ENCODE data around the gene MNT. TPM values are rescaled to one million over a fixed set of nuclear protein-coding genes. Genes with fewer than 3 reads are reported as not detected.

Gene MNT
- total and polyA plus RNA-seq, 9 of the 15 experiments (the other 6 are each of a cell fraction or from before 2014, with no cell fraction given), result 0.18 to 23.8 (median 5.3) TPM

DNA sequence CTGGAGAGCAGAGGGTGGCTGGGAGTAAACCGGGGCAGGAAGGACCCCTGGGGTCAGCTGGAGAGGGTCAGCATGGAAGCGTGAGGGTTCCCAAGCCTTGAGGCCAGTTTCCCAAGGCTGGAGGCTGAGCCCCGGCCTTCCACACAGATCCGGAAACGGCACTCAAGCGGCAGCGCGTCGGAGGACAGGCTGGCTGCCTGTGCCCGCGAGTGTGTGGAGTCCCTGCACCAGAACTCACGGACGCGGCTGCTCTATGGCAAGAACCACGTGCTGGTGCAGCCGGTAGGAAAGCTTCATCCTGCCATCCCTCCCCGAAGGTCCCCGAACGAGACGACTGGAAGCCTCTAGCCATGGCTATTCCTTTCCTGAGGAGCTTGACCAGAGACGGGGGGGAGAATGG is 37.5 kb downstream of the MNT start:
- FAIRE-seq, result no peak

GRCh38 chr17:2362881-2363280 is 38.0 kb downstream of the MNT start:
- intact Hi-C loops (cut with micrococcal nuclease) (no loop called here), in situ Hi-C loops (cut with MboI) (no loop called here)
- no peak for DNase-seq (ENCODE audit: extremely low read depth in 1 of 4, low spot score in 3 of 4)
- Histone ChIP-seq H2AFZ (ENCODE audit: low read depth, low read length) (no peak overlapping the region), H3K9me3 (replicated peaks; ENCODE audit: control insufficient read depth, insufficient read depth, low read depth, low read length) (no peaks in the 10 kb centered on the region), H3K79me2 (ENCODE audit: control insufficient read depth, insufficient read depth, low read length) (no peaks in the 10 kb centered on the region), H3K4me3 (no peak overlapping the region), H3K27me3 (ENCODE audit: control insufficient read depth in 2 of 2, insufficient read depth in 2 of 2, low read length in 2 of 2) (no peaks in the 10 kb centered on the region), H3K4me2 (ENCODE audit: insufficient read depth, low read length) (no peak overlapping the region), H3K36me3 (ENCODE audit: control insufficient read depth, insufficient read depth, low read length) (no peaks in the 10 kb centered on the region), H3K9ac (ENCODE audit: insufficient read depth in 1 of 2, low read depth in 2 of 2, low read length in 2 of 2) (no peak overlapping the region), H3K9me1 (ENCODE audit: control insufficient read depth, insufficient read depth, low read length) (no peaks in the 10 kb centered on the region), H3K4me1 (replicated peaks in 1 of 2; ENCODE audit: control insufficient read depth in 2 of 2, insufficient read depth in 2 of 2, low read length in 2 of 2) (peaks cover 8 to 13% of the 10 kb centered on the region in 2 experiments; a peak in 4 of 5 replicates), H4K20me1 (replicated peaks; ENCODE audit: control insufficient read depth, insufficient read depth, low read length) (no peaks in the 10 kb centered on the region; the same call in 1 of the 2 replicates), H3K27ac (ENCODE audit: extremely low read depth, low read depth, low read length) (no peak overlapping the region)
- CTCF ChIA-PET (ENCODE audit: low intra/inter-chr PET ratio), result no interaction called here
- ATAC-seq, result no peak
- no TSS peak for BruUV-seq (replicated peaks)
- no peak for FAIRE-seq
- TF ChIP-seq ARID1B (IDR thresholded peaks at IDR 0.05) (no peak), CREB3L1 (IDR thresholded peaks at IDR 0.05; ENCODE audit: borderline replicate concordance, low read depth) (no peak), ZNF75A (CRISPR knock-in tag; IDR thresholded peaks at IDR 0.05) (no peak)
- TF ChIP-seq, protein P1, sequence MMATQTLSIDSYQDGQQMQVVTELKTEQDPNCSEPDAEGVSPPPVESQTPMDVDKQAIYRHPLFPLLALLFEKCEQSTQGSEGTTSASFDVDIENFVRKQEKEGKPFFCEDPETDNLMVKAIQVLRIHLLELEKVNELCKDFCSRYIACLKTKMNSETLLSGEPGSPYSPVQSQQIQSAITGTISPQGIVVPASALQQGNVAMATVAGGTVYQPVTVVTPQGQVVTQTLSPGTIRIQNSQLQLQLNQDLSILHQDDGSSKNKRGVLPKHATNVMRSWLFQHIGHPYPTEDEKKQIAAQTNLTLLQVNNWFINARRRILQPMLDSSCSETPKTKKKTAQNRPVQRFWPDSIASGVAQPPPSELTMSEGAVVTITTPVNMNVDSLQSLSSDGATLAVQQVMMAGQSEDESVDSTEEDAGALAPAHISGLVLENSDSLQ (IDR thresholded peaks at IDR 0.05), result no peak
- POLR2A ChIA-PET, result interaction anchor here (0.8 kb wide), 1 partner anchor 9 kb away, joined by 3 read pairs; no protein-coding TSS in a partner anchor
- whole genome bisulfite sequencing (ENCODE audit: insufficient coverage, low coverage, missing lambda C conversion rate), result 91% methylated on average over 12 of the region's 14 CpGs

More for the DNA sequence above, 37.5 kb downstream of the MNT start:
- H3K4me2 ChIP-seq (ENCODE audit: insufficient read depth, low read length), result no peak overlapping the region
- ChIA-PET CTCF (ENCODE audit: low intra/inter-chr PET ratio) (no interaction called here), POLR2A (interaction anchor here (0.8 kb wide), 1 partner anchor 10 kb away, joined by 3 read pairs; no protein-coding TSS in a partner anchor)
- H3K79me2 ChIP-seq (ENCODE audit: control insufficient read depth, insufficient read depth, low read length), result no peaks in the 10 kb centered on the region
- H3K4me3 ChIP-seq, result no peak overlapping the region
- no peaks in the 10 kb centered on the region for H3K27me3 ChIP-seq (ENCODE audit: control insufficient read depth in 2 of 2, insufficient read depth in 2 of 2, low read length in 2 of 2)
- TF ChIP-seq MLX (CRISPR knock-in tag; conservative IDR thresholded peaks at IDR 0.05) (no peak), POLR2G (IDR thresholded peaks at IDR 0.05; ENCODE audit: low read depth, low read length) (peak; percentile 14; the same call in 1 of the 2 replicates)
- H3K36me3 ChIP-seq (ENCODE audit: control insufficient read depth, insufficient read depth, low read length), result no peaks in the 10 kb centered on the region
- BruUV-seq (replicated peaks), result no TSS peak
- H3K9ac ChIP-seq (ENCODE audit: insufficient read depth in 1 of 2, low read depth in 2 of 2, low read length in 2 of 2), result no peak overlapping the region
- no peak overlapping the region for H3K27ac ChIP-seq (ENCODE audit: extremely low read depth, low read depth, low read length)
- 71% methylated on average over 1 of the region's 21 CpGs for WGBS (ENCODE audit: insufficient coverage, low coverage, missing lambda C conversion rate)
- DNase-seq (ENCODE audit: extremely low read depth in 1 of 4, low spot score in 3 of 4) (no peak), ATAC-seq (no peak)
- H4K20me1 ChIP-seq (replicated peaks; ENCODE audit: control insufficient read depth, insufficient read depth, low read length), result no peaks in the 10 kb centered on the region; the same call in 1 of the 2 replicates
- H3K4me1 ChIP-seq (replicated peaks in 1 of 2; ENCODE audit: control insufficient read depth in 2 of 2, insufficient read depth in 2 of 2, low read length in 2 of 2), result peaks cover 8 to 13% of the 10 kb centered on the region in 2 experiments; a peak in 4 of 5 replicates
- in situ Hi-C loops (cut with MboI) (no loop called here), intact Hi-C loops (cut with micrococcal nuclease) (no loop called here)
- no peaks in the 10 kb centered on the region for H3K9me1 ChIP-seq (ENCODE audit: control insufficient read depth, insufficient read depth, low read length)
- no peaks in the 10 kb centered on the region for H3K9me3 ChIP-seq (replicated peaks; ENCODE audit: control insufficient read depth, insufficient read depth, low read depth, low read length)
- no peak overlapping the region for H2AFZ ChIP-seq (ENCODE audit: low read depth, low read length)

Measured in K562 (cell line).